ENCODE measurements around the gene MEIOB.
"Not testable (repeated sequence)": the region's sequence is repeated elsewhere in the genome, so short reads cannot be mapped to it uniquely, and the experiment has no call there.

MEIOB gene

GRCh38 chr16:1871974-1872635 is at the start of gene MEIOB:
MEIOB (minus strand) TSS chr16:1872164; CDS start chr16:1868175, 3,989 bp downstream.
- peak within 1 kb of the TSS; percentile 53 for H3K4me3 ChIP-seq
- DNase-seq (ENCODE audit: low spot score), result no peak
- H3K27ac ChIP-seq, result no peak within 1 kb of the TSS
- TF ChIP-seq CTCF (IDR thresholded peaks at IDR 0.05), result no peak

- TF ChIP-seq CTCF (IDR thresholded peaks at IDR 0.05), result no peak
- no peak overlapping the region for H3K4me3 ChIP-seq
- H3K27ac ChIP-seq, result no peak overlapping the region
- DNase-seq (ENCODE audit: low spot score), result no peak
These were observed 48.8 kb upstream of the MEIOB start for GRCh38 chr16:1920727-1921171.

GRCh38 chr16:1920122-1920521 is 48.2 kb upstream of the MEIOB start:
- not testable (repeated sequence) for H3K27ac ChIP-seq; H3K4me3 ChIP-seq; DNase-seq (ENCODE audit: low spot score)

GRCh38 chr16:1919327-1919998 is 47.5 kb upstream of the MEIOB start:
- Histone ChIP-seq H3K4me3 (no peak overlapping the region), H3K27ac (no peak overlapping the region)
- TF ChIP-seq CTCF (IDR thresholded peaks at IDR 0.05), result no peak
- DNase-seq (ENCODE audit: low spot score), result no peak

GRCh38 chr16:1918351-1919326 is 46.7 kb upstream of the MEIOB start, which contains the start of gene HS3ST6:
HS3ST6 (minus strand) TSS chr16:1918415; CDS start chr16:1918323, 92 bp downstream.
- no peak for DNase-seq (ENCODE audit: low spot score)
- peak within 1 kb of the TSS; percentile 30 for H3K4me3 ChIP-seq
- H3K27ac ChIP-seq, result no peak within 1 kb of the TSS
- TF ChIP-seq CTCF (IDR thresholded peaks at IDR 0.05), result no peak

- Histone ChIP-seq H3K27ac (no peak overlapping the region), H3K4me3 (peak overlapping the region; percentile 30)
- DNase-seq (ENCODE audit: low spot score), result no peak
- TF ChIP-seq CTCF (IDR thresholded peaks at IDR 0.05), result no peak
These were observed 45.8 kb upstream of the MEIOB start for GRCh38 chr16:1917665-1918350.
